ENCODE data around the gene ABI2. TPM values are rescaled to one million over a fixed set of nuclear protein-coding genes. Genes with fewer than 3 reads are reported as not detected.

ABI2 gene
- total RNA-seq (2022; extraction: Qiagen RNA extraction): 44.1 to 73.8 TPM (median 67.5 TPM) in 5 replicates

DNA sequence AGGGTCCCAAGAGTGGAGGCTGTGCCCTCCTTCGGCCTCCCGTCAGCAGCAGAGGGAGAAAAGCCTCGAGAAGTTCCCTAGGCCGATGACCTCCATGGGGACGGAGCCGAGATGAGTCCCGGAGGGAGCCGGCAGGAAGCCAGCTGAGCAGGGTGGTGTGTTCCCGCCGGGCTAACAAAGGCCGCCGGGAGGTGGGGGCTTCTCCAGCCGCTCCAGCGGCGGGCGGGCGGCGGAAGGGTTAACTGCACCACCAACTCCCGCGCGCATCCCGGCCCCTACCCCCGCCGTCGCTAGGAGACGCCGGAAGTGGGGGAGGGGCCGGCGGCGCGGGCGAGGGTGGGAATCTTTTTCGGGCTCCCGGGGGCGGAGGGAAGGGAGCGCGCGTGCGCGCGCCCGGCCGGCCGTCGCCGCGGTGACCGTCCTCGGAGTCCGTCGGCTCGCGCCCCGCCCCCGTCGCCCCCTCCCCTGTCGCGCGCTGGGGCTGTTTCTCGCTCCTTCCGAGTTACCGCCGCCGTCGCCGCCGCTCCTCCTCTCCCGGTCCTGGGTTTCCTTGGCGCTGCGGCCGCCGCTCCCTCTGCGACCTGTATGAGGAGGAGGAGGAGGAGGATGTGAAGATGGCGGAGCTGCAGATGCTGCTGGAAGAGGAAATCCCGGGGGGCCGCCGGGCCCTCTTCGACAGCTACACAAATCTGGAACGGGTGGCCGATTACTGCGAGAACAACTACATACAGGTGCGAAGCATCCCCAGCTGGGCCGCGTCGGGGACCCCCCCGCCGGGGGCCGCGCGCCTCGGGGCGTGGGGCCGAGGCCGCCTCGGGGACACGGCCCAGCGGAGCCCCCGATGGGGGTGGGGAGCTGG, at the start of gene ABI2:
TSS of gene ABI2 (plus strand) at position 494 of the 859 bp plus-strand sequence. CDS start at position 615, 121 bp downstream.

Other genes with a start within 250 kb of the ABI2 start
- gene CYP20A1, start 89.4 kb upstream of the ABI2 start, total RNA-seq (2022; extraction: Qiagen RNA extraction): 9.0 to 11.5 TPM (median 9.8 TPM) in 5 replicates
- gene RAPH1, start 206.9 kb downstream of the ABI2 start, total RNA-seq (2022; extraction: Qiagen RNA extraction): 6.3 to 10.3 TPM (median 8.7 TPM) in 5 replicates